Panc1 (cell line): ENCODE measurements around the gene PRCD. TPM values are rescaled to one million over a fixed set of nuclear protein-coding genes. Genes with fewer than 3 reads are reported as not detected.

Source experiments
- ATAC-seq: fragments of 200-7000 bp; cut with Tn5 transposase; 2 replicates; pipeline ENCODE4 v1.9.1; 2020; ENCODE audit warnings: mild to moderate bottlenecking, moderate library complexity
- BruUV-seq: library from RNA; stranded (reverse); fragments of 400-500 nt; replicated peaks from 2 replicates; lab custom pipeline; 2021; lab: Mats Ljungman, UMichigan
- CTCF ChIA-PET: fragments of 300-600 bp; sonication (Branson Sonifier 250); formaldehyde crosslinking; loops from one replicate; lab custom pipeline; 2022; ENCODE audit warnings: antibody characterized with exemption; lab: Charles Lee
- POLR2A ChIA-PET: fragments of 300-600 bp; sonication (Branson Sonifier 250); formaldehyde crosslinking; loops from one replicate; lab custom pipeline; 2022; ENCODE audit warnings: antibody characterized with exemption; lab: Charles Lee
- DNase-seq: peaks from one replicate; pipeline ENCODE4 v3.0.0-alpha.2; 2010; ENCODE audit warnings: low read depth, low spot score
- H3K27ac ChIP-seq: 2 replicates; pipeline ENCODE4 v1.5.1; 2011; ENCODE audit warnings: mild to moderate bottlenecking, low read length, inconsistent platforms
- H3K27me3 ChIP-seq: fragments of 200-500 bp; sonication (Bioruptor generic); 2 replicates; pipeline ENCODE4 v1.6.0; 2014; ENCODE audit warnings: low read length, inconsistent platforms; ENCODE audit not compliant: control insufficient read depth, insufficient read depth
- H3K36me3 ChIP-seq: fragments of 200-500 bp; sonication (Bioruptor generic); 2 replicates; pipeline ENCODE4 v1.5.1; 2014; ENCODE audit warnings: inconsistent platforms, mild to moderate bottlenecking, low read length, moderate library complexity; ENCODE audit not compliant: control insufficient read depth, insufficient read depth
- H3K4me1 ChIP-seq: 2 replicates; pipeline ENCODE4 v1.5.1; 2011; ENCODE audit warnings: inconsistent platforms, mild to moderate bottlenecking, low read length, moderate library complexity; ENCODE audit not compliant: control insufficient read depth, insufficient read depth
- H3K4me3 ChIP-seq, 2 experiments: 2 replicates each; pipeline ENCODE4 v1.5.1; 2011 to 2012; ENCODE audit warnings: low read depth in 2 of 2, low read length in 2 of 2, mild to moderate bottlenecking in 2 of 2, inconsistent platforms in 1 of 2, moderate library complexity in 1 of 2
- H3K9me3 ChIP-seq: fragments of 200-500 bp; sonication (Bioruptor generic); 2 replicates; pipeline ENCODE4 v1.5.1; 2014; ENCODE audit warnings: low read depth, mild to moderate bottlenecking, inconsistent platforms, low read length, moderate library complexity; ENCODE audit not compliant: control insufficient read depth, insufficient read depth
- POLR2AphosphoS5 ChIP-seq: IDR thresholded peaks from 2 replicates; pipeline ENCODE4 v1.6.1; 2012; ENCODE audit warnings: mild to moderate bottlenecking, low read depth, low read length, moderate library complexity
- SIN3A ChIP-seq: IDR thresholded peaks from 2 replicates; pipeline ENCODE4 v1.6.1; 2012; ENCODE audit warnings: low read depth, mild to moderate bottlenecking, low read length, moderate library complexity, borderline replicate concordance; ENCODE audit not compliant: insufficient read depth
- TCF7L2 ChIP-seq: IDR thresholded peaks from 2 replicates; pipeline ENCODE4 v1.6.1; 2011; ENCODE audit warnings: mild to moderate bottlenecking, low read depth, low read length, inconsistent platforms
- in situ Hi-C: cut with HindIII; loops from 2 replicates; pipeline ENCODE4 v1.10.0; 2016; ENCODE audit warnings: low sequenced_read_pairs, low pct_unique_long_range_greater_than_20kb
- intact Hi-C: fragments of 100-400 bp; cut with micrococcal nuclease; formaldehyde crosslinking; loops from one replicate; pipeline ENCODE4 v1.10.0; 2022; ENCODE audit not compliant: unreplicated experiment
- total RNA-seq: library from RNA; stranded (reverse); gene quantifications from one replicate; pipeline ENCODE4 v1.2.1, GENCODE V29; 2021; ENCODE audit not compliant: unreplicated experiment
- TF ChIP-seq, protein P1 (sequence below), 2 experiments: IDR thresholded peaks; 2 replicates each; pipeline ENCODE4 v1.6.1; 2011 to 2012; ENCODE audit warnings: low read depth in 2 of 2, control low read depth in 1 of 2, low read length in 1 of 2, mild to moderate bottlenecking in 1 of 2, moderate library complexity in 1 of 2; ENCODE audit not compliant: insufficient read depth in 1 of 2
- TF ChIP-seq, protein P2 (sequence below): fragments of 450-650 bp; IDR thresholded peaks from 2 replicates; pipeline ENCODE4 v1.5.1; 2017; ENCODE audit warnings: mild to moderate bottlenecking

Gene PRCD
- total RNA-seq, 1 experiment from 2014 or later, result 0.54 TPM

DNA sequence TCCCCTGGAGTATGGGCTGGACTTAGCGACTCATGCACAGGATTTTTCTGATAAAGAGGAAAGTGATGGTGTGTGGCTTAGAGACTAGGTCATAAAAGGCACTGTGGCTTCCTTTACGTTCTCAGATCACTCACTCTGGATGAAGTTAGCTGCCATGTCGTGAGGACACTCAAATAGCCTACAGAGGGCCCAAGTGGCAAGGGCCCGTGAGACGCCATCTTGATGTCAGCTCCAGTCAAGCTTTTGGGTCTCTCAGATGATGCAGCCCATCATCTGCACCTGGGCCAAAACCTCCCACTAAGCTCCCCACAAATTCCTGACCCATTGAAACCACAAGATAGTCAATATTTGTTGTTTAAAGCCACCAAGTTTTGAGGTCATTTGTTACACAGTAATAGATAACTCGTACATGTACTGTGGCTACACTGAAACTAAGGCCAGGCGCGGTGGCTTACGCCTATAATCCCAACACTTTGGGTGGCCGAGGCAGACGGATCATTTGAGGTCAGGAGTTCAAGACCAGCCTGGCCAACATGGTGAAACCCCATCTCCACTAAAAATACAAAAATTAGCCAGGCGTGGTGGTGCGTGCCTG, 31.1 kb downstream of the PRCD start:
- BruUV-seq, result no TSS peak
- no peak for TF ChIP-seq TCF7L2
- TF ChIP-seq, protein P1, sequence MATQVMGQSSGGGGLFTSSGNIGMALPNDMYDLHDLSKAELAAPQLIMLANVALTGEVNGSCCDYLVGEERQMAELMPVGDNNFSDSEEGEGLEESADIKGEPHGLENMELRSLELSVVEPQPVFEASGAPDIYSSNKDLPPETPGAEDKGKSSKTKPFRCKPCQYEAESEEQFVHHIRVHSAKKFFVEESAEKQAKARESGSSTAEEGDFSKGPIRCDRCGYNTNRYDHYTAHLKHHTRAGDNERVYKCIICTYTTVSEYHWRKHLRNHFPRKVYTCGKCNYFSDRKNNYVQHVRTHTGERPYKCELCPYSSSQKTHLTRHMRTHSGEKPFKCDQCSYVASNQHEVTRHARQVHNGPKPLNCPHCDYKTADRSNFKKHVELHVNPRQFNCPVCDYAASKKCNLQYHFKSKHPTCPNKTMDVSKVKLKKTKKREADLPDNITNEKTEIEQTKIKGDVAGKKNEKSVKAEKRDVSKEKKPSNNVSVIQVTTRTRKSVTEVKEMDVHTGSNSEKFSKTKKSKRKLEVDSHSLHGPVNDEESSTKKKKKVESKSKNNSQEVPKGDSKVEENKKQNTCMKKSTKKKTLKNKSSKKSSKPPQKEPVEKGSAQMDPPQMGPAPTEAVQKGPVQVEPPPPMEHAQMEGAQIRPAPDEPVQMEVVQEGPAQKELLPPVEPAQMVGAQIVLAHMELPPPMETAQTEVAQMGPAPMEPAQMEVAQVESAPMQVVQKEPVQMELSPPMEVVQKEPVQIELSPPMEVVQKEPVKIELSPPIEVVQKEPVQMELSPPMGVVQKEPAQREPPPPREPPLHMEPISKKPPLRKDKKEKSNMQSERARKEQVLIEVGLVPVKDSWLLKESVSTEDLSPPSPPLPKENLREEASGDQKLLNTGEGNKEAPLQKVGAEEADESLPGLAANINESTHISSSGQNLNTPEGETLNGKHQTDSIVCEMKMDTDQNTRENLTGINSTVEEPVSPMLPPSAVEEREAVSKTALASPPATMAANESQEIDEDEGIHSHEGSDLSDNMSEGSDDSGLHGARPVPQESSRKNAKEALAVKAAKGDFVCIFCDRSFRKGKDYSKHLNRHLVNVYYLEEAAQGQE (IDR thresholded peaks at IDR 0.05; ENCODE audit: insufficient read depth in 1 of 2, low read depth in 2 of 2, low read length in 1 of 2), result no peak
- TF ChIP-seq, protein P2, sequence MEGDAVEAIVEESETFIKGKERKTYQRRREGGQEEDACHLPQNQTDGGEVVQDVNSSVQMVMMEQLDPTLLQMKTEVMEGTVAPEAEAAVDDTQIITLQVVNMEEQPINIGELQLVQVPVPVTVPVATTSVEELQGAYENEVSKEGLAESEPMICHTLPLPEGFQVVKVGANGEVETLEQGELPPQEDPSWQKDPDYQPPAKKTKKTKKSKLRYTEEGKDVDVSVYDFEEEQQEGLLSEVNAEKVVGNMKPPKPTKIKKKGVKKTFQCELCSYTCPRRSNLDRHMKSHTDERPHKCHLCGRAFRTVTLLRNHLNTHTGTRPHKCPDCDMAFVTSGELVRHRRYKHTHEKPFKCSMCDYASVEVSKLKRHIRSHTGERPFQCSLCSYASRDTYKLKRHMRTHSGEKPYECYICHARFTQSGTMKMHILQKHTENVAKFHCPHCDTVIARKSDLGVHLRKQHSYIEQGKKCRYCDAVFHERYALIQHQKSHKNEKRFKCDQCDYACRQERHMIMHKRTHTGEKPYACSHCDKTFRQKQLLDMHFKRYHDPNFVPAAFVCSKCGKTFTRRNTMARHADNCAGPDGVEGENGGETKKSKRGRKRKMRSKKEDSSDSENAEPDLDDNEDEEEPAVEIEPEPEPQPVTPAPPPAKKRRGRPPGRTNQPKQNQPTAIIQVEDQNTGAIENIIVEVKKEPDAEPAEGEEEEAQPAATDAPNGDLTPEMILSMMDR, result no peak
- TF ChIP-seq POLR2AphosphoS5, result no peak
- TF ChIP-seq SIN3A, result no peak
- DNase-seq (no peak), ATAC-seq (no peak)
- H3K36me3 ChIP-seq, result no peaks in the 10 kb centered on the region
- ChIA-PET CTCF (no interaction called here), POLR2A (interaction anchor here (0.5 to 1.1 kb wide), 2 partner anchors 73 to 104 kb away, joined by 3 to 7 read pairs; no protein-coding TSS in a partner anchor)
- no peaks in the 10 kb centered on the region for H3K27me3 ChIP-seq
- peaks cover 42% of the 10 kb centered on the region for H3K4me1 ChIP-seq
- no peaks in the 10 kb centered on the region for H3K9me3 ChIP-seq
- H3K27ac ChIP-seq, result peak overlapping the region; percentile 85
- in situ Hi-C loops, result no loop called here
- H3K4me3 ChIP-seq, result no peak overlapping the region
- intact Hi-C loops, result no loop called here

DNA sequence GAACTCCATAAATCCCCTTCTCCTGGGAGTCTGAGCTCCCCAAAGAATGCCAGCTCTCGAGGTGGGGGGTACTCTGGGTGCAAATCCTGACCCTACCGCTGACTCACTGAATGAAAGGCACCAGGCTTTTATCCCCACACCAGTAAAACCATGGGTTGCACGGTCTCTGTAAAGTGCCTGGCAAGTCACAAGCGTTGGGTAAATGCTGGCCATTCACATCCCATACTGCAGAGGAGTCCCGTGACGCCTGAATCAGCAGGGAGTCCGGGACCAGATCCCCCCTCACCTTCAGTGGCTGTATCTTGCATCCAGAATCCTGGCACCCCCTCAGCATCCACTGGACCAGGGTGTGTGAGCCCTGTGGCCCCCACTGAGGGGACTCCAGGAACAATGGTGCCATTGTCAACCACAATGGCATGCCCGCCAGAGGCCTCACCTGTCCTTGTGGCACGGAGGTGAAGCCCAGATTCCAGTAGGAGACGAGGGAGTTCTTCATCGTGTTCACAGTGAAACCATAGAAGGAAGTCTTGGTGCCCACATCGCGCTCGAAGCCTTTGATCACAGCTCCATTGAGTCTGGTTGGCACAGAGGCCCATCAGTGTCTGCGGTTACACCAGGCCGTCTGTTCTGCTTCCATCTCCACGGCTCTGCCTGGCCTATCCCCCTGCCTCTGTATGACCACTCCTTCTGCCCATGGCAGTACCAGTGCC, 32.5 kb downstream of the PRCD start:
- no peaks in the 10 kb centered on the region for H3K27me3 ChIP-seq
- no peak overlapping the region for H3K27ac ChIP-seq
- H3K9me3 ChIP-seq, result no peaks in the 10 kb centered on the region
- DNase-seq (no peak), ATAC-seq (no peak)
- intact Hi-C loops, result no loop called here
- in situ Hi-C loops, result no loop called here
- CTCF ChIA-PET, result interaction anchor here (0.6 kb wide), 1 partner anchor 109 kb away, joined by 3 read pairs; no protein-coding TSS in a partner anchor
- H3K4me1 ChIP-seq, result peaks cover 29% of the 10 kb centered on the region
- POLR2A ChIA-PET, result interaction anchor here (0.5 to 1.1 kb wide), 2 partner anchors 74 to 199 kb away, joined by 3 read pairs; no protein-coding TSS in a partner anchor
- H3K4me3 ChIP-seq, result no peak overlapping the region
- BruUV-seq, result no TSS peak
- no peaks in the 10 kb centered on the region for H3K36me3 ChIP-seq
- TF ChIP-seq POLR2AphosphoS5 (no peak), SIN3A (no peak), TCF7L2 (no peak)
- TF ChIP-seq, protein P2, result no peak
- TF ChIP-seq, protein P1 (IDR thresholded peaks at IDR 0.05; ENCODE audit: insufficient read depth in 1 of 2, low read depth in 2 of 2, low read length in 1 of 2), result no peak
